ENCODE measurements around the gene FTO. TPM values are rescaled to one million over a fixed set of nuclear protein-coding genes. Genes with fewer than 3 reads are reported as not detected.

FTO gene
- total and polyA plus RNA-seq, 2 donors from 2014 or later, result 22.3 to 116 TPM

GRCh38 chr16:54150861-54151260, 446.9 kb downstream of the FTO start:
- H3K27me3 ChIP-seq (ENCODE audit: control insufficient read depth, insufficient read depth, low read length), result no peaks in the 10 kb centered on the region
- no peaks in the 10 kb centered on the region for H3K36me3 ChIP-seq (ENCODE audit: control insufficient read depth in 2 of 3, insufficient read depth in 3 of 3, low read length in 3 of 3)
- intact Hi-C loops (cut with DNase I), result no loop called here
- H3K27ac ChIP-seq (ENCODE audit: low read depth in 2 of 2, low read length in 2 of 2), result no peak overlapping the region
- H3K4me3 ChIP-seq (ENCODE audit: low read length in 3 of 3), result no peak overlapping the region
- no peak for TF ChIP-seq CTCF (IDR thresholded peaks at IDR 0.05; ENCODE audit: borderline replicate concordance, extremely low read depth, insufficient read depth)
- H3K9ac ChIP-seq (ENCODE audit: low read length in 3 of 3), result no peak overlapping the region
- no peaks in the 10 kb centered on the region for H3K4me1 ChIP-seq (ENCODE audit: control insufficient read depth in 2 of 3, insufficient read depth in 2 of 3, low read depth in 1 of 3, low read length in 3 of 3)
- H3K9me3 ChIP-seq (ENCODE audit: control insufficient read depth in 2 of 3, insufficient read depth in 1 of 3, low read length in 3 of 3), result no peaks in the 10 kb centered on the region
- no peak for DNase-seq
- FAIRE-seq, result no peak

DNA sequence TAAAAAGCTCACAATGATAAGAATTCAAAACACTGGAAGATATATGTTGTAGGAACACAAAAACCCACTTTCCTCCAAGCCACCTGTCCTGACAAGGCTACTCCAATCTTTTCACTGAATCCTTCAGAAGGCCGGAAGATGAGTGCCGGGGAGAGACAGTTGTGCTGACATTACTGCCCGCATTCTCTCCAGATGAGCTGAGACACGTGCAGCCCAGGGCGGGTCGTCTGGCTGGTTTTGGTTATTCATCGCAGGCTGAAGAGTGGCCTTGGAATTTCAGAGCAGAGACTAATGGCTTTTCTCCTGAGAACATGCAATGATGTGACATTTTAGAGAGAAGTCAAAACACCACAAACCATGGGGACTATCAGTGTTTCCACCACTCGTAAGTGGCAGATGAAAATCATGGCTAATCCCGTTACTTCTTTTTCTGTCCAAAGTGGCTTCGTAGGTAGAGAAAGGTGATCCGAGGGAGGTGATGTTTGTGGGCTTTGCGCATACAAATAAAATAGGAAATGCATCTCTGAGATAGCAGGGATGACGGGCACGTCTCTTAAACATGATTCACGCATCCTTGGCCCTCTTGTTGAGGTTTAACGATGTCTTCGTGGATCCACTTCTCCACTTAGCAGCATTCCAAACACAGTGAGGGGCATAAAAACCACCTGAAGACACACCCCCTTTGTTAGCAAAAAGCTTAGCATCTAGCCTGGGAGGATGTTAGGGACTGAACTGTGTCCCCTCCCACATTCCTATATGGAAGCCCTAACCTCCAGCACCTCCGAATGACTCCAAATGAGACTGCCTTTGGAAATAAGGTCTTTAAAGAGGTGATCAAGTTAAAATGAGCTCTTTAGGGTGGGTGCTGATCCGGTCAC, 448.6 kb downstream of the FTO start:
- no peak for FAIRE-seq

DNA sequence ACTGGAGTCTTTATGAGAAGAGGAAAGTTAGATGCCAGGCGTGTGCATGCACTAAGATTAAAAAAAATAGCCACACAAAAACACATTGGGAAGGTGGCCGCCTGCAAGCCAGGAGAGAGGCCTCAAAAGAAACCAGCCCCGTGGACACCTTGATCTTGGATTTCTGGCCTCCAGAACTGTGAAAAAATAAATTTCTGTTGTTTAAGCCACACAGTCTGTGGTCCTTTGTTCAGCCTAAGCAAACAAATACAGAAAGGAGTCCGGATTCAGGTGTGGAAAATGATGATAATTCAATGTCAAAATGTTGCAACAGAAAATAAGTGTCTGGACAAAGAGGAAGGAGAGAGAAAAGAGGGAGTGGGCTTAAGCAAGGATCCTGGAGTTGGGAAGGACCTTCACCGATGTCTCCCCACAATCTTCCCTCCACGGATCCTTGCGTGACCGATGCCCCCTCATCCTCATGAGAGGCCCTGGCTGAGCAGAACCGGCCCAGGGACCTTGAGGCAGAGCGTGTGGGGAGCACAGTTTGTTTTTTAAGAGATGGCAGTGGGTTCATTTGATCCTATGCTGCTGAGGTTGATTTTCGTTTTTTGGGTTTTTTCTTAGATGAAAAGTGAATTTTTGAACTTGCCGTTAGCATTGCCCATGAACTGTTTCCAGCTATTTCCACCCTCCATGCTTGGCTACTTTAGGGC, 449.4 kb downstream of the FTO start:
- TF ChIP-seq CTCF (IDR thresholded peaks at IDR 0.05; ENCODE audit: borderline replicate concordance, extremely low read depth, insufficient read depth), result no peak
- no peak overlapping the region for H3K27ac ChIP-seq (ENCODE audit: low read depth in 2 of 2, low read length in 2 of 2)
- no peaks in the 10 kb centered on the region for H3K27me3 ChIP-seq (ENCODE audit: control insufficient read depth, insufficient read depth, low read length)
- intact Hi-C loops (cut with DNase I), result no loop called here
- H3K9ac ChIP-seq (ENCODE audit: low read length in 3 of 3), result no peak overlapping the region
- DNase-seq, result no peak
- H3K9me3 ChIP-seq (ENCODE audit: control insufficient read depth in 2 of 3, insufficient read depth in 1 of 3, low read length in 3 of 3), result no peaks in the 10 kb centered on the region
- no peaks in the 10 kb centered on the region for H3K36me3 ChIP-seq (ENCODE audit: control insufficient read depth in 2 of 3, insufficient read depth in 3 of 3, low read length in 3 of 3)
- no peak overlapping the region for H3K4me3 ChIP-seq (ENCODE audit: low read length in 3 of 3)
- no peaks in the 10 kb centered on the region for H3K4me1 ChIP-seq (ENCODE audit: control insufficient read depth in 2 of 3, insufficient read depth in 2 of 3, low read depth in 1 of 3, low read length in 3 of 3)
- FAIRE-seq, result no peak

More for the DNA sequence above, 448.6 kb downstream of the FTO start:
- Histone ChIP-seq H3K4me3 (ENCODE audit: low read length in 3 of 3) (no peak overlapping the region), H3K27ac (ENCODE audit: low read depth in 2 of 2, low read length in 2 of 2) (no peak overlapping the region), H3K4me1 (ENCODE audit: control insufficient read depth in 2 of 3, insufficient read depth in 2 of 3, low read depth in 1 of 3, low read length in 3 of 3) (no peaks in the 10 kb centered on the region), H3K9ac (ENCODE audit: low read length in 3 of 3) (no peak overlapping the region), H3K27me3 (ENCODE audit: control insufficient read depth, insufficient read depth, low read length) (no peaks in the 10 kb centered on the region), H3K9me3 (ENCODE audit: control insufficient read depth in 2 of 3, insufficient read depth in 1 of 3, low read length in 3 of 3) (no peaks in the 10 kb centered on the region), H3K36me3 (ENCODE audit: control insufficient read depth in 2 of 3, insufficient read depth in 3 of 3, low read length in 3 of 3) (no peaks in the 10 kb centered on the region)
- no peak for DNase-seq
- no peak for TF ChIP-seq CTCF (IDR thresholded peaks at IDR 0.05; ENCODE audit: borderline replicate concordance, extremely low read depth, insufficient read depth)
- intact Hi-C loops (cut with DNase I), result no loop called here

Measured in kidney (tissue), 14 donors.